Activated CD4-positive, CD25-positive, alpha-beta regulatory T cell treated with anti-CD3 and anti-CD28 coated beads, Interleukin-2, amount 50 U/mL, for 24 hours (primary cell): ENCODE measurements around the gene STAT3.
A peak's percentile ranks its signal among the peaks of the same experiment; 100 is the strongest.
"Not testable (repeated sequence)": the region's sequence is repeated elsewhere in the genome, so short reads cannot be mapped to it uniquely, and the experiment has no call there.

ENCODE experiments used
- ATAC-seq, 2 donors: fragments of 150-1000 bp; cut with Tn5 transposase; one replicate each; pipeline ENCODE4 v1.10.0; 2021; ENCODE audit warnings: mild to moderate bottlenecking in 1 of 2, moderate library complexity in 1 of 2

The STAT3 gene

GRCh38 chr17:42346481-42346880 lies 41.8 kb downstream of the STAT3 start:
- no peak for ATAC-seq

GRCh38 chr17:42345396-42346073 lies 42.7 kb downstream of the STAT3 start:
- ATAC-seq, result no peak

GRCh38 chr17:42342242-42343008 lies 45.8 kb downstream of the STAT3 start:
- ATAC-seq, result peak; percentile 88

- ATAC-seq, result no peak
These were observed 46.7 kb downstream of the STAT3 start for GRCh38 chr17:42341568-42341967.

GRCh38 chr17:42340691-42341127 lies 47.5 kb downstream of the STAT3 start:
- peak; percentile 47 to 51 for ATAC-seq

GRCh38 chr17:42339221-42339620 lies 49.0 kb downstream of the STAT3 start:
- ATAC-seq, result no peak

- ATAC-seq, result no peak
These were observed 49.7 kb downstream of the STAT3 start for GRCh38 chr17:42338427-42338985.

GRCh38 chr17:42337442-42337841 lies 50.8 kb downstream of the STAT3 start:
- peak; percentile 55 to 60 for ATAC-seq

GRCh38 chr17:42334677-42335076 lies 53.6 kb downstream of the STAT3 start:
- no peak for ATAC-seq

GRCh38 chr17:42333053-42333452 lies 55.2 kb downstream of the STAT3 start:
- ATAC-seq, result peak; percentile 56 to 60

GRCh38 chr17:42329025-42329976 lies 58.9 kb downstream of the STAT3 start:
- ATAC-seq, result no peak

- ATAC-seq, result no peak
These were observed 63.2 kb downstream of the STAT3 start for GRCh38 chr17:42325026-42325425.

GRCh38 chr17:42323268-42323773 lies 64.9 kb downstream of the STAT3 start:
- ATAC-seq, result no peak

- peak; percentile 94 to 97 for ATAC-seq
These were observed 65.6 kb downstream of the STAT3 start for GRCh38 chr17:42322382-42323267.

GRCh38 chr17:42321555-42321954 lies 66.7 kb downstream of the STAT3 start:
- no peak for ATAC-seq

- ATAC-seq, result not testable (repeated sequence)
These were observed 70.3 kb downstream of the STAT3 start for GRCh38 chr17:42317967-42318366.

- ATAC-seq, result no peak
These were observed 70.9 kb downstream of the STAT3 start for GRCh38 chr17:42317266-42317845.

- no peak for ATAC-seq
These were observed 71.5 kb downstream of the STAT3 start for GRCh38 chr17:42316755-42317154.

GRCh38 chr17:42315402-42316156 lies 72.7 kb downstream of the STAT3 start:
- no peak for ATAC-seq
